DOHH2 (cell line): ENCODE measurements around the gene GRIP2.

ENCODE experiments used
- H3F3A ChIP-seq: fragments of 200-600 bp; sonication (generic), shearing (Covaris generic); 2 replicates; pipeline ENCODE4 v1.6.0; 2016; ENCODE audit warnings: antibody characterized with exemption, mild to moderate bottlenecking; ENCODE audit not compliant: control insufficient read depth, insufficient read depth
- H3K27ac ChIP-seq: fragments of 200-600 bp; sonication (generic); 2 replicates; pipeline ENCODE4 v1.5.1; 2014; ENCODE audit warnings: low read depth, mild to moderate bottlenecking, low read length, moderate library complexity
- H3K27me3 ChIP-seq: fragments of 200-600 bp; sonication (generic); 2 replicates; pipeline ENCODE4 v1.6.1; 2014; ENCODE audit warnings: mild to moderate bottlenecking, low read length, mixed read lengths; ENCODE audit not compliant: control insufficient read depth
- H3K36me3 ChIP-seq: fragments of 200-600 bp; sonication (generic); 2 replicates; pipeline ENCODE4 v1.6.1; 2014; ENCODE audit warnings: mild to moderate bottlenecking, low read length, moderate library complexity, mixed read lengths; ENCODE audit not compliant: control insufficient read depth
- H3K4me1 ChIP-seq: fragments of 200-600 bp; sonication (generic); 2 replicates; pipeline ENCODE4 v1.6.1; 2014; ENCODE audit warnings: mild to moderate bottlenecking, low read length, mixed read lengths; ENCODE audit not compliant: control insufficient read depth
- H3K4me2 ChIP-seq: fragments of 200-600 bp; sonication (generic); 2 replicates; pipeline ENCODE4 v1.6.0; 2014; ENCODE audit warnings: mild to moderate bottlenecking, low read length, moderate library complexity
- H3K4me3 ChIP-seq: fragments of 200-600 bp; sonication (generic); 2 replicates; pipeline ENCODE4 v1.5.1; 2014; ENCODE audit warnings: mild to moderate bottlenecking, low read length, mixed read lengths
- H3K79me2 ChIP-seq: fragments of 200-600 bp; sonication (generic); 2 replicates; pipeline ENCODE4 v1.6.1; 2014; ENCODE audit warnings: mild to moderate bottlenecking, low read length, mixed read lengths; ENCODE audit not compliant: control insufficient read depth
- H3K9me2 ChIP-seq: fragments of 200-600 bp; sonication (generic); replicated peaks from 2 replicates; pipeline ENCODE4 v1.6.1; 2014; ENCODE audit warnings: mild to moderate bottlenecking, low read length, mixed read lengths; ENCODE audit not compliant: control insufficient read depth
- H3K9me3 ChIP-seq: fragments of 200-600 bp; sonication (generic); 2 replicates; pipeline ENCODE4 v1.6.1; 2014; ENCODE audit warnings: antibody characterized with exemption, low read length, mixed read lengths; ENCODE audit not compliant: control insufficient read depth, insufficient read depth
- H4K20me1 ChIP-seq: fragments of 200-600 bp; sonication (generic); 2 replicates; pipeline ENCODE4 v1.6.0; 2014; ENCODE audit warnings: low read depth, mild to moderate bottlenecking, antibody characterized with exemption, low read length, moderate library complexity; ENCODE audit not compliant: control insufficient read depth, insufficient read depth
- CTCF ChIP-seq: fragments of 200-600 bp; sonication (generic); IDR thresholded peaks from one replicate; pipeline ENCODE4 v1.5.1; 2014; ENCODE audit warnings: antibody characterized with exemption, mild to moderate bottlenecking, low read depth, low read length; ENCODE audit not compliant: poor library complexity, severe bottlenecking
- EZH2phosphoT487 ChIP-seq: fragments of 200-600 bp; sonication (generic); IDR thresholded peaks from 2 replicates; pipeline ENCODE4 v1.6.1; 2017; ENCODE audit warnings: borderline replicate concordance, mild to moderate bottlenecking, antibody characterized with exemption, low read length, moderate library complexity, mixed read lengths

GRIP2 gene

GRCh38 chr3:14521611-14522010 is 18.5 kb downstream of the GRIP2 start:
- H3K4me1 ChIP-seq, result no peaks in the 10 kb centered on the region
- H4K20me1 ChIP-seq, result no peaks in the 10 kb centered on the region
- H3K4me3 ChIP-seq, result no peak overlapping the region
- no peaks in the 10 kb centered on the region for H3K36me3 ChIP-seq
- H3K4me2 ChIP-seq, result no peak overlapping the region
- H3K27me3 ChIP-seq, result peaks cover 7% of the 10 kb centered on the region; the same call in 1 of the 2 replicates
- H3K9me2 ChIP-seq, result no peaks in the 10 kb centered on the region
- no peaks in the 10 kb centered on the region for H3F3A ChIP-seq
- H3K9me3 ChIP-seq, result no peaks in the 10 kb centered on the region
- no peak for TF ChIP-seq CTCF
- TF ChIP-seq EZH2phosphoT487, result no peak
- H3K27ac ChIP-seq, result no peak overlapping the region
- H3K79me2 ChIP-seq, result no peaks in the 10 kb centered on the region

DNA sequence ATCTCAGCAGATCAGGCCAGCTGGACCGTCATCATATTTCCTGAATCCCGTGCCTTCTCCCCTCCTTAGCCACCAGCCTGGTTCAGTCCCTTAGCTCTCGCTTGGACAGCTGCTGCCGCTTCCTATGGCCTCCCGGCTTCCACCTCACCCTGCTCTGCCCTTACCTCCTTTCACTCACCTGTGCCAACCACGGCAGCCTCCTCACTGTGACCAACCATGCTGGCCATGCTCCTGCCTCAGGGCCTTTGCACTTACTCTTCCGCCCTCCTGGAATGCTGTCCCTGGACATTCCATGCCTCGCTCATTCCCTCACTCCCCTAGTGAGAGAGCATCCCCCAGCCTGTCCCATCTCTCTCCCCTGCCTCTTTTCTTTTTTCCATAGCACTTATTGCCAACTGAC is 19.2 kb downstream of the GRIP2 start:
- Histone ChIP-seq H3K4me3 (no peak overlapping the region), H3K27me3 (peaks cover under 1% of the 10 kb centered on the region; the same call in 1 of the 2 replicates), H3K9me3 (no peaks in the 10 kb centered on the region), H3K4me2 (no peak overlapping the region), H3K27ac (no peak overlapping the region), H3F3A (no peaks in the 10 kb centered on the region), H3K79me2 (no peaks in the 10 kb centered on the region), H4K20me1 (no peaks in the 10 kb centered on the region), H3K4me1 (no peaks in the 10 kb centered on the region), H3K9me2 (no peaks in the 10 kb centered on the region), H3K36me3 (no peaks in the 10 kb centered on the region)
- TF ChIP-seq CTCF (no peak), EZH2phosphoT487 (no peak)

DNA sequence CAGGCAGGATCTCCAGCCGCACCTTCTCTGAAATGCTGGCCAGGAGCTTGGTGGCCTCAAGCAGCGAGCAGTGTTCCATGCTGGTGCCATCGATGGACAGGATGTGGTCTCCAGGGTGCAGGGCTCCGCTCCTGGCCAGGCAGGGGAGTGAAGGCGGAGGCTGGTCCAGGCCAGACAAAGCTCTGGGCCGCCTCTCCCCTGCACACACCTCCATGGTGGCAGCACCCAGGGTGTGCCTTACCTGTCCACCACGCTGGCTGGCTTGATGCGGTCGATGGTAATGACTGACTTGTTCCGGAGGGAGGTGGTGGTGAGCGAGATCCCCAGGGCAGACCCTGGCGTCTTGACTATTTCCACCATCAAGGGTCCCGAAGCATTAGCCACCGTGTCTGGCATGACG is 20.0 kb downstream of the GRIP2 start:
- no peak overlapping the region for H3K4me3 ChIP-seq
- no peaks in the 10 kb centered on the region for H3K36me3 ChIP-seq
- no peaks in the 10 kb centered on the region for H4K20me1 ChIP-seq
- H3K27ac ChIP-seq, result no peak overlapping the region
- no peaks in the 10 kb centered on the region for H3K9me2 ChIP-seq
- TF ChIP-seq CTCF, result no peak
- TF ChIP-seq EZH2phosphoT487, result no peak
- no peaks in the 10 kb centered on the region for H3K4me1 ChIP-seq
- H3K9me3 ChIP-seq, result no peaks in the 10 kb centered on the region
- H3K79me2 ChIP-seq, result no peaks in the 10 kb centered on the region
- H3F3A ChIP-seq, result no peaks in the 10 kb centered on the region
- H3K4me2 ChIP-seq, result no peak overlapping the region
- H3K27me3 ChIP-seq, result no peaks in the 10 kb centered on the region

- no peaks in the 10 kb centered on the region for H3F3A ChIP-seq
- no peaks in the 10 kb centered on the region for H3K36me3 ChIP-seq
- no peaks in the 10 kb centered on the region for H3K9me3 ChIP-seq
- no peaks in the 10 kb centered on the region for H4K20me1 ChIP-seq
- no peak overlapping the region for H3K4me2 ChIP-seq
- H3K79me2 ChIP-seq, result no peaks in the 10 kb centered on the region
- no peak overlapping the region for H3K4me3 ChIP-seq
- no peaks in the 10 kb centered on the region for H3K4me1 ChIP-seq
- H3K27me3 ChIP-seq, result no peaks in the 10 kb centered on the region
- H3K27ac ChIP-seq, result no peak overlapping the region
- H3K9me2 ChIP-seq, result no peaks in the 10 kb centered on the region
- no peak for TF ChIP-seq EZH2phosphoT487
- TF ChIP-seq CTCF, result no peak
Observed at GRCh38 chr3:14519406-14519805, 20.7 kb downstream of the GRIP2 start.
